Fibroblast of skin of abdomen (primary cell): ENCODE data around the gene ZSWIM5.
"Not testable (repeated sequence)": the region's sequence is repeated elsewhere in the genome, so short reads cannot be mapped to it uniquely, and the experiment has no call there.

ENCODE experiments used
- DNase-seq: peaks from one replicate; pipeline ENCODE4 v3.0.0-alpha.2; 2013

Gene ZSWIM5

GRCh38 chr1:45084562-45084961 is 121.8 kb downstream of the ZSWIM5 start:
- no peak for DNase-seq

GRCh38 chr1:45079533-45079932 is 126.9 kb downstream of the ZSWIM5 start:
- no peak for DNase-seq

DNA sequence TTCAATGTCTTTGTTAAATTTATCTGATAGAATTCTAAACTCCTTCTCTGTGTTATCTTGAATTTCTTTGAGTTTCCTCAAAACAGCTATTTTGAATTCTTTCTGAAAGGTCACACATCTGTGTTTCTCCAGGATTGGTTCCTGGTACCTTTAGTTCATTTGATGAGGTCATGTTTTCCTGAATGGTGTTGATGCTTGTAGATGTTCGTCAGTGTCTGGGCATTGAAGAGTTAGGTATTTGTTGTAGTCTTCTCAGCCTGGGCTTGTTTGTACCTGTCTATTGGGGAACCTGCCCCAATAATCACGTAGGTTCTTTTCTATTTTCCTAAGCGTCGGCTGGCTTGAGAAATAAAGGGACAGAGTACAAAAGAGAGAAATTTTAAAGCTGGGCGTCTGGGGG is 129.4 kb downstream of the ZSWIM5 start:
- not testable (repeated sequence) for DNase-seq

DNA sequence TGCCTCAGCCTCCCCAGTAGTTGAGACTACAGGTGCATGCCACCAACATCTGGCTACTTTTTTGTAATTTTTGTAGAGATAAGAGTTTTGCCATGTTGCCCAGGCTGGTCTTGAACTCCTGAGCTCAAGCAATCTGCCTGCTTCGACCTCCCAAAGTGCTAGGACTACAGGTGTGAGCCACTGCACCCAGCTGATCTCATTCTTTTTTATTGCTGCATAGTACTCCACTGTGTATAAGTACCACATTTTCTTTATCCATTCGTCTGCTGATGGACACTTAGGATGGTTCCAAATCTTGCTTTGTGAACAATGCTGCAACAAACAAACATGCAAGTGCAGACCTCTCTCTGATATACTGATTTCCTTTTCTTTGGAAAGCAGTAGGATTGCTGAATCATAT is 134.8 kb downstream of the ZSWIM5 start:
- DNase-seq, result no peak

DNA sequence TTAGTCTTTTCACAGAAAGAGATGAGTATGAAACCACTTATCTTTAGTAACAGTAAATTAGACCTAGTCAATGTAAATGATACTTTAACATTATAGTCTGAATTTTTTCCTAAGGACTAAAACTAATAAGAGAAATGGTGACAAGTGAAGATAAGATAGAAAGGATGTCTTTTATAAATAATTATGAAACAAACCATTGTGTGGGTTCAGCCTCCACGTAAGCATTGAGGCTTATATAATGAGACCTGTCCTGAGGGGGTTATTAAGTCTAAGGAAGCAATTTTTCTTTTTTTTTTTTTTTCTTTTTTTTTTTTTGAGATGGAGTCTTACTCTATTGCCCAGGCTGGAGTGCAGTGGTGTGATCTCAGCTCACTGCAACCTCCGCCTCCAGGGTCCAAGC is 138.6 kb downstream of the ZSWIM5 start:
- no peak for DNase-seq

GRCh38 chr1:45065083-45065482 is 141.3 kb downstream of the ZSWIM5 start:
- no peak for DNase-seq

- DNase-seq, result not testable (repeated sequence)
Observed at GRCh38 chr1:45062463-45062862, 143.9 kb downstream of the ZSWIM5 start.

DNA sequence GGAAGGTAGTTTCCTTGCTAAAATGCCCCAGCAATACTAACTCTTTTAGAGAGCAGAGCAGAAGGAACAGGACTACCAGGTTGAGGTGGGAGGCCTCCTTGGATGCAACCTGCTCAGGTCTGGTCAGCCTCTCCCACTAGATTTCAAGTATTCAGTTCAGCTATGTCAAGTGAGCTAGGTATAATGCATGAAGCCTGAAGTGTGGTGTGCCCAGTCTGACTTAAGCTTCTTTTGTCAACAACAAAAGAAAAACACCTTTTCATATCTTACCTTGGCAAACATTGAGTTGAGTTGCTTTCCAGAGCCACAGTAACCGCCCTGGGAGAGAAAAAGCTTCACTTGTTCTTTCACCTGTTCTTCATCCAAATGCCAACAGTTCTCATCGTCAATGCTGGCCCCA is 146.6 kb downstream of the ZSWIM5 start:
- DNase-seq, result no peak

DNA sequence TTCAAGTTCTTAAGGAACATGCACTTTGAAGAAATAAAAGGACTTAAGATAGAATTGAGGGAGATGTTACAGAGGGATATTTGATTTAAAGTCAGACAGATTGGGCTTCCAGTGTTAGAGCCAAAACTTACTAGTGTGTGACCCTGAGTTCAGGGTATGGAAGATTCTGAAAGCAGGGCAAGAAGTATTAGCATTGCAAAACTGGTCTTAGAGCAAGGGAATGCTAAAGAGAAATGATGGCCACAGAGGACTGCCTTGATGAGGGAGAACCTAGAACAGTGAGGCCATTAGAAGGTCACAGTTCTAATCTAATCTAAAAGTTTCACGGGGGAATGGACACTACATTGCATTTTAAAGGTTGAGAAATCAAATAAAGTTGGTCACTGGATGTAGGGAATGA is 148.9 kb downstream of the ZSWIM5 start:
- DNase-seq, result no peak

GRCh38 chr1:45051005-45051772 is 155.2 kb downstream of the ZSWIM5 start:
- no peak for DNase-seq

DNA sequence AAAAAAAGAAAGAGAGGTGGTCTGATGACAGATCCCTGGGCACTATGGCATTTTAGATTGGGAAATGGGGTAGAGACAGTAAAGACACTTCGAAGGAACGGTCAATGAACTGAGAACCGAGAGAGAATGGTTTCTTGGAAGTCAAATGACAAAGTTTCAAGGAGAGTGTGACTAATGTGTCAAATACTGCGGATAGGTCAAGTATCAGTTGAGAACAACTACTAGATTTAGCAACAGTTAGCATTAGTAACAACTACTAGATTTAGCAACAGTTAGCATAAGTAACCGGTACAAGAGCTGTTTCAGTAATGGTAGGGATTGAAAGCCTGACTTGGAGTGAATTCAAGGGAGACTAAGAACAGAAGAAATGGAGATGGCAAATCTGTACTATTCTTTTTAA is 159.4 kb downstream of the ZSWIM5 start:
- no peak for DNase-seq

DNA sequence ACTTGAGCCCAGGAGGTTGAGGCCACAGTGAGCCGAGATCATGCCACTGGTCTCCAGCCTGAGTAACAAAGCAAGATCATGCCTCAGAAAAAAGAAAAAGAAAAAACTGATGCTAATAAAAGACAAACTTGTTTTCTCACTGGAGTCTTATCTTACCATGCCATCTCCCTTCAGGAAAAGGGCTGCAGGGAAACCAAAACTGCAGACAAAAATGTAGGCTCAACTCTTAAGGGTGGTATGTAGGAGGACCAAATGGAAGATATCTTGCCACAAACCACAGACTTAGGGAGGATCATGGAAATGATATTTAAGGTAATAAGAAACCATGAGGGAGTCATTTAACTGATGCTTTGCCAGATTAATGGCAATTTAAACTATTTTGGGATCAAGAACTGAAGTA is 161.5 kb downstream of the ZSWIM5 start:
- DNase-seq, result no peak

- DNase-seq, result no peak
Observed at GRCh38 chr1:45043094-45043493, 163.3 kb downstream of the ZSWIM5 start.

GRCh38 chr1:45040297-45040696 is 166.1 kb downstream of the ZSWIM5 start:
- DNase-seq, result no peak

- DNase-seq, result no peak
Observed at GRCh38 chr1:45038661-45039364, 167.6 kb downstream of the ZSWIM5 start.

DNA sequence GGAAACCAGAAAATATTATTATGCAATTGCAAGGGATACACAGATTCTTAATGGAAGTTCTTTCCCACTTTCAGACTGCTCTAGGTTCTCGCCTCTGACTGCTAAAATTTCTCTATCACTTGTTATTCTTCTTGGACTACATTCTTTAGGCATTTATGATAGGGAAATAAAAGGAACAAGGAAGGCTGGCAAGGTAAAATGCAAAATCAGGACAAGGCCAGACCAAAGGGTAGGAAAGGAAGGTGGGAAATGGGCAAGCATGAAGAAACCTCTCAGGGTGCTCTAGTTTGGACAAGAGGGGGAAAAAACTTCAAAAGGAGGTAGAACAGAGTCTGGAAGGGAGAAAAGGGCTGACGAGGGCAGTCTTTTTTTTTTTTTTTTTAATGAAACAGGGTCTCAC is 168.2 kb downstream of the ZSWIM5 start:
- no peak for DNase-seq

GRCh38 chr1:45037456-45037855 is 168.9 kb downstream of the ZSWIM5 start:
- no peak for DNase-seq

DNA sequence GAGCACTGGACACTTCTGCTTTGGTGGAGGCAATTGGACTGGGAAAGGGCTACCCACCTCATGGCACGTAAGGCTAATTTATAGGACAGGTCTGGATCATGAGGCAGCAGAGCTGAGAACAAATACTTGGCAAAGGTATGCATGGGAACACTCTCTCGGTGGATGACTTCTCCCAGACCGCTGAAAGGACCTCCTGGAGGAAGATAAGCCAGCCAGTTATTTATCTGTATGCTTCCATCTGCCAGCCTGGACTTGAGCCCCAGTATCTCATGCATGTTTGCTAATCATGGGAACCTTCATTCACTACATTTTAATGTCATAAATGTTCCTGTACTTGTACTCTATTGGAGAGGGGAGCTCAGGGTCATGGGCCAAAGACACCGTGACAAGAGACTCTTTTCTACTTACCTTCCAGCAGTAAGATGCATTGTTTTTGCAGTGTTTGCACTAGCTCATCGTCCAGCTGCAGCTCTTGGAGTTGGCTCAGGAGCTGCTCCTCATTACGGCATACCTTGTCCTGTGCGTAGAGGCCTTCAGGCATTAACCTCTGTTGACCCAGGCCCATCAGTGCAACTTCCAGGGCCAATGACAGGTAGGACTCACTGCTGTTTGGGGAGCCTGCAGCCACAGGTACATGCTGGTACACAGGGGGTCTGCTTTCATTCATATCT is 170.6 kb downstream of the ZSWIM5 start:
- no peak for DNase-seq

DNA sequence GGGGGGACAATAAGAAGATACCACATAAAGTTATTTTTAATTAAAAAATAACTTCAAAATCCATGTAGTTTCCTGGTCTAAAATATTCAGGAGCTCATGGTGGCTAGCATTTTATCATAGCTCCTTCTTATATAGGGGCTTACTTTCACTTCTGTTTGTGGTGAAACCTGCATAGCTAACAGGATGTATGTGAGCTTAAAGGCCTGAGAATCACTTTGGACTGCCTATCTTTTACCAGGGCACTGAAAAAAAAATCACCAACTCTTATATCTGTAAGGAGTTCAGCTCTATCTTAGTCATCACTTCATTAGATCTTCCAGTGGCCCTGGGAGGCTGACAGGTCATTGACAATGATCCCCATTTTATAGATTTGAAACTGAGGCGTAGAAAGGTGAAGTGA is 173.0 kb downstream of the ZSWIM5 start:
- no peak for DNase-seq

DNA sequence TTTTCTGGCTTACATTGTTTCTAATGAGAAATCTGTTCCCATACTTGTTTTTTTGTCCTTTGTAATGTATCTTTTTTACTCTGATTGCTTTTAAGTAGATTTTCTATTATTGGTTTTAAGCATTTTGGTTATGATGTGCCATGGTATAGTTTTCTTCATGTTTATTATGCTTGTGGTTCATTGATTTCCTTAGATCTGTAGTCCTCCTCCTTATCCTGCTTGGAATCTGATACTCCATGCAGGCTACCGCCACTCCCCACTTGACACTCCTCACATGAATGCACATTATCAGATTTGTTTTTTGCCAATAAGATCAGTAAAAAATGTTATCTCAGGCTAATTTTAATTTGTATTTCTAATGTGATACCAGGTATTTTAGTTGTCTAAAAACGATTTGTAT is 173.6 kb downstream of the ZSWIM5 start:
- no peak for DNase-seq

DNA sequence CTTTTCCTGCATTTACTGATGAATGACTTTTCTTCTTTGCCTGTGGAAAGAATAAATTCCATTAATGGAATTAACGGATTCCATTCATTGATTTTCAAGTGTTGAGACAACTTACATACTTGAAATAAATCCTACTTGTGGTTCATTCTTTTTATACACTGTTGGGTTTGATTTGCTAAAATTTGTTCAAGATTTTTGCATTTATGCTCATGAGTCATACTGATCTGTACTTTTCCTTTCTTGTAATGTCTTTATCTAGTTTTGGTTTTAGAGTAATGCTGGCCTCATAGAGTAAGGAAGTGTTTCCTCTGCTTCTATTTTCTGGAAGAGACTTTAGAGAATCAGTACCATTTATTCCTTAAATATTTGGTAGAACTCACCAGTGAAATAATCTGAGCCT is 180.0 kb downstream of the ZSWIM5 start:
- DNase-seq, result no peak

- no peak for DNase-seq
Observed at GRCh38 chr1:45023663-45024062, 182.7 kb downstream of the ZSWIM5 start.

- peak; percentile 33 for DNase-seq
Observed at GRCh38 chr1:45018599-45019230, 187.7 kb downstream of the ZSWIM5 start.
